GM18858 (cell line): Measurements from ENCODE around the gene CKAP4.
"Not testable (repeated sequence)": the region's sequence is repeated elsewhere in the genome, so short reads cannot be mapped to it uniquely, and the experiment has no call there.

ENCODE experiments used
- ATAC-seq: cut with Tn5 transposase; IDR thresholded peaks from one replicate; pipeline ENCODE4 v1.9.1; 2021; ENCODE audit not compliant: unreplicated experiment

Gene CKAP4

GRCh38 chr12:106247674-106248311 lies at the start of gene CKAP4:
CKAP4 (minus strand) TSS chr12:106248020; CDS start chr12:106247851, 169 bp downstream.
- ATAC-seq: peak; percentile 36

GRCh38 chr12:106297075-106297474 lies 49.3 kb upstream of the CKAP4 start:
- ATAC-seq: no peak

- ATAC-seq: no peak
Observed at GRCh38 chr12:106296179-106296877, 48.5 kb upstream of the CKAP4 start.

GRCh38 chr12:106292339-106292738 lies 44.5 kb upstream of the CKAP4 start:
- ATAC-seq: no peak

GRCh38 chr12:106291342-106291741 lies 43.5 kb upstream of the CKAP4 start:
- ATAC-seq: no peak

GRCh38 chr12:106290666-106291065 lies 42.8 kb upstream of the CKAP4 start:
- ATAC-seq: no peak

GRCh38 chr12:106289196-106289681 lies 41.4 kb upstream of the CKAP4 start:
- ATAC-seq: no peak

GRCh38 chr12:106288494-106289195 lies 40.8 kb upstream of the CKAP4 start:
- no peak for ATAC-seq

- ATAC-seq: no peak
Observed at GRCh38 chr12:106288101-106288493, 40.3 kb upstream of the CKAP4 start.

- no peak for ATAC-seq
Observed at GRCh38 chr12:106287364-106287763, 39.5 kb upstream of the CKAP4 start.

GRCh38 chr12:106286576-106287162 lies 38.8 kb upstream of the CKAP4 start:
- not testable (repeated sequence) for ATAC-seq

- no peak for ATAC-seq
Observed at GRCh38 chr12:106285982-106286381, 38.2 kb upstream of the CKAP4 start.

- ATAC-seq: no peak
Observed at GRCh38 chr12:106284358-106285105, 36.7 kb upstream of the CKAP4 start.

GRCh38 chr12:106282457-106283097 lies 34.8 kb upstream of the CKAP4 start:
- ATAC-seq: no peak

GRCh38 chr12:106281804-106282203 lies 34.0 kb upstream of the CKAP4 start:
- ATAC-seq: no peak

- no peak for ATAC-seq
Observed at GRCh38 chr12:106281056-106281782, 33.4 kb upstream of the CKAP4 start.

GRCh38 chr12:106280106-106280505 lies 32.3 kb upstream of the CKAP4 start:
- ATAC-seq: no peak

GRCh38 chr12:106276032-106276740 lies 28.4 kb upstream of the CKAP4 start:
- ATAC-seq: peak; percentile 87

GRCh38 chr12:106275458-106275857 lies 27.6 kb upstream of the CKAP4 start:
- ATAC-seq: no peak
